Spinal cord (tissue), 10 donors: ENCODE measurements around the gene STPG2. TPM values are rescaled to one million over a fixed set of nuclear protein-coding genes. Genes with fewer than 3 reads are reported as not detected.

Experiments
- DNase-seq, 6 donors: peaks; one replicate each; pipeline versions ENCODE4 v3.0.0 to v3.0.0-alpha.2; 2013 to 2015; ENCODE audit warnings: low spot score in 6 of 6, low read depth in 4 of 6
- H3K27ac ChIP-seq: one replicate; pipeline ENCODE4 v1.5.1; 2013; ENCODE audit warnings: low read depth, low read length, control low read depth
- H3K27me3 ChIP-seq: one replicate; pipeline ENCODE4 v1.6.1; 2013; ENCODE audit warnings: low read length; ENCODE audit not compliant: control insufficient read depth, insufficient read depth
- H3K36me3 ChIP-seq: one replicate; pipeline ENCODE4 v1.6.1; 2013; ENCODE audit warnings: low read length; ENCODE audit not compliant: control insufficient read depth, insufficient read depth
- H3K4me1 ChIP-seq: one replicate; pipeline ENCODE4 v1.6.1; 2013; ENCODE audit warnings: low read length; ENCODE audit not compliant: control insufficient read depth, insufficient read depth
- H3K4me3 ChIP-seq: one replicate; pipeline ENCODE4 v1.5.1; 2013; ENCODE audit warnings: low read depth, low read length, control low read depth
- H3K9me3 ChIP-seq: one replicate; pipeline ENCODE4 v1.6.1; 2013; ENCODE audit warnings: low read length; ENCODE audit not compliant: control insufficient read depth, insufficient read depth
- WGBS: methylation state at CpG from one replicate; pipeline ENCODE4 v1.1.5; 2013; ENCODE audit warnings: missing lambda C conversion rate; ENCODE audit not compliant: insufficient coverage; 5-methylcytosine and 5-hydroxymethylcytosine counted together
- polyA plus RNA-seq, 2 donors: library from polyadenylated mRNA; unstranded; fragments of 120-200 nt; gene quantifications; one replicate each; pipeline ENCODE4 v1.2.1, GENCODE V29; 2013; ENCODE audit not compliant: insufficient read length in 2 of 2
- total RNA-seq, 2 donors: library from RNA; depleted of rRNA in 1 of 2; stranded (reverse); fragments of 120-200 nt in 1 of 2; fragments of >200 nt in 1 of 2; gene quantifications; one replicate each; pipeline versions ENCODE4 v1.2.3 to v1.2.4, GENCODE V29; 2013 to 2014
- donor health status: healthy.

The STPG2 gene
- total and polyA plus RNA-seq, 4 donors = 0.13 to 2.7 (median 0.61) TPM

DNA sequence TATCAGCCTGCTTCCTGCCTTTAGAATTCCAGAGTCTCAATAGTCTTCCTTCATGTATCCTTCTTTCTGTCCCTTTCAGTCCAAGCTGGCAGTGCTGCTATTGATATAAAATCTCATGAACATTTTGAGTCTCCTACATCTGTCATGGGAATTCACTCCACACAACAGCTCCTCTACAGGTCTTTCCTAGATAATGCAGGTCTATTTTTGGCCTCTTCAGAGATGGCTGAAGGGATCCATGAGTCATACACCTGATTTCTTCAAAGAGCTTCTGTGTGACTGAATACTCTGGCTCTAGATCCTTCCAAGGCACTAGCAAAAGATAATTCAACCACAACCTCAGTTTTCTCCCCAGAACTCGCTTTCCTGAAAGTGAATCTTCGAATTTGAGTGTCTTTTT lies 115.4 kb downstream of the STPG2 start:
- Histone ChIP-seq H3K9me3 (peaks cover 6% of the 10 kb centered on the region), H3K27ac (no peak overlapping the region), H3K36me3 (no peaks in the 10 kb centered on the region), H3K27me3 (no peaks in the 10 kb centered on the region), H3K4me1 (no peaks in the 10 kb centered on the region), H3K4me3 (no peak overlapping the region)
- DNase-seq = no peak
- WGBS = 67% methylated on average over 2 of the region's 2 CpGs

DNA sequence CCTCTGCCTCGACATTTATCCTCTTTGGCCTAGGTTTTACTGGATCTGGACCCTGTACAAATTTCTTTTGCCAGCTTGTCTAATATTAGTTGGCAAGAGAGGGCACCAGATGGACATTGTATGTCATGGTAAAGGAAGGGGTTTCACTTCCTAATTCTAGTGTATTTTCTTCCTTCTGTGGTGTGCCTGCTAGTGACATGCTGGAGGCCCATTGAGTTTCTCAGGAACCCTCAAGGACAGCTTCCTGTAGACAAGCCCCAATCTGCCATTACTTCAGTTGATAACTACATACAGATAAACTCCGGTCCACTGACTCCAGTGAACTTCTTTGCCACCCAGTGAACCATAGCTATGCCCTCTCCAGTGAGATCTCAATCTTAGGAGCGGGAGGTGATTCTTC lies 116.9 kb downstream of the STPG2 start:
- Histone ChIP-seq H3K4me1 (no peaks in the 10 kb centered on the region), H3K36me3 (no peaks in the 10 kb centered on the region), H3K27ac (no peak overlapping the region), H3K27me3 (no peaks in the 10 kb centered on the region), H3K4me3 (no peak overlapping the region), H3K9me3 (peaks cover 3% of the 10 kb centered on the region)
- WGBS = 83% methylated on average over 1 of the region's 3 CpGs
- DNase-seq = no peak

DNA sequence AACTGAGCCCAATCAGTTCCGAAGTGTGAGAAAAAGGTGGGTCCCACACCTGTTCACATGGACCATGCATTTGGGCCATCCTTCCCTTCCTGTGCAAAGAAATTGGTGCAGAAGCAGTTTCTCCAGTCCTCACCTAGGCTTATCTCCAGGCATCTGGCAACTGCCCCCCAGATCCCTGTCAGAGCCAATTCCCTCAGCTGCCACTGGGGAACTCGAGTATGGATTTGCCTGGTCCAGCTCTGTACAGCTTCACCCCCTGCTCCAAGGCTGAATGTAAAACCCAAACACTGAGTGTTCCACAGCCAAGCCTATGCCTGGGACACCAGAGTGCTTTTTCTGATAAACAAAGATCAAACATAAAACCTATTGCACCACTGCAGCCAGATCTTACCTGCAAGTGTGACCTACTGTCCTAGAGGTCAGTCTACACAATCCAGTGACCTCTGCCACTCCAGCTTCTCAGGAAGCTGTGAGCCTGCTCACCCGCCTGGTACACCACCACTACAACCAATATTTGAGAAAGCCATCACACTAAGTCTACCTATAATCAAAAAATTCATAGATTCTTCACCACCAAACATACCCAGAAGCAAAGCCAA lies 136.4 kb downstream of the STPG2 start:
- H3K27ac ChIP-seq = no peak overlapping the region
- DNase-seq = no peak
- no peaks in the 10 kb centered on the region for H3K27me3 ChIP-seq
- 83% methylated on average over 2 of the region's 3 CpGs for WGBS
- no peak overlapping the region for H3K4me3 ChIP-seq
- peaks cover 1% of the 10 kb centered on the region for H3K9me3 ChIP-seq
- H3K36me3 ChIP-seq = no peaks in the 10 kb centered on the region
- H3K4me1 ChIP-seq = no peaks in the 10 kb centered on the region

DNA sequence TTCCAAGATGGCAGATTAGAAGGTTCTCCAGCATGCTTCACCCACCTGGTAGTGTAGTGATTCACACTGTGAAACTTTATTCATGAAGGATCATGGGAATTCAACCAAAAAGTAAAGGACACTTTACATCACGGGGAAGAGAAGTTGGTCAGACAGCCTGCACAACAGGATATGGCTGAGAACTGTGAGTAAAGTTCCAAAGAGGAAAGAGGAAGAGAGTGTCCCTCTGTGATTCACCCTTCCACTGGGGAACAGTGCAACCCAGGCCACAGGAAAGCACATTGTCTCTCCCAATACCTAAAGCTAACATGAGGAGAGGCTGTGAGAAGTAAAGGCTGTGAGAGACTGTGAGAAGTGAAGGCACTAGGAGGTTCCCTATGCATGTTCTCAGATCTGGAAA lies 137.2 kb downstream of the STPG2 start:
- H3K36me3 ChIP-seq = no peaks in the 10 kb centered on the region
- DNase-seq = no peak
- no peak overlapping the region for H3K4me3 ChIP-seq
- WGBS = no CpG with 5 or more reads among the region's 1 CpG
- peaks cover 1% of the 10 kb centered on the region for H3K9me3 ChIP-seq
- H3K27ac ChIP-seq = no peak overlapping the region
- H3K4me1 ChIP-seq = no peaks in the 10 kb centered on the region
- H3K27me3 ChIP-seq = no peaks in the 10 kb centered on the region

DNA sequence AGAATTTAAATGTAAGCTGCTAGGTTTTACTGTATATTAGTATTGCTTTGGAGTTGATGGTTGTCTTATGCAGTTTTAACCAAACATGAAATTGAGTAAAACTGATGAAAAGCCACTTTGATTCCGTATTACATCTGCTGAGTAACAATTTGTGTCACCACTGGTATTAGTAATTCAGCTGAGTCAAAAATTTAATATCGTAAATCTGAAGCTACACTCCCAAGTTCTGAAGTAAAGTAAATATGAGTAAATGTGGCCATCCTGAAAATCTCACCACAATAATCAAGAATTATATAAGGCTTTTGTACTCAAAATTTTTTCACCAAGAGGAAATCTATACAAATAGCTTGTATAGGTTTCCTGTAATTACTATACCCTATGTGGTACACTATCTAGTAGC lies 142.3 kb downstream of the STPG2 start:
- no peaks in the 10 kb centered on the region for H3K27me3 ChIP-seq
- WGBS = no CpG with 5 or more reads among the region's 2 CpGs
- H3K4me1 ChIP-seq = no peaks in the 10 kb centered on the region
- H3K27ac ChIP-seq = no peak overlapping the region
- H3K36me3 ChIP-seq = no peaks in the 10 kb centered on the region
- DNase-seq = no peak
- no peak overlapping the region for H3K4me3 ChIP-seq
- H3K9me3 ChIP-seq = no peaks in the 10 kb centered on the region

DNA sequence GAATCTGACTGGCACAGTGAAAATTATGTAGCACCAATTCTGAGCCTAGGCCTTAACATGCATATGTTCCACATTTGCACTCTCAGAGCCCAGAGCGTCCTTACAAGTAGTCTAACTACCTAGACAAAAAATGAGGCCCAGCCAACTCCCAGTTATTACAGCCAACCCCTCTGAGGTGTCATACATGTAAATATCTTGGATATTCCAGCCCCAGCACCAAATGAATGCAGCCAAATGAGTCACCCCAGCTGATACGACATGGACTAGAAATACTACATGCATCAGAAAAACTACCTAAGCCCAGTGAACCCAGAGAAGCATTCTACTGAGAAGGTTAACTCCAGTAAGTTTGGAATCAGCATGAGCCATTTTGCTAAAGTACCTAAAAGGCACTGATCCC lies 145.1 kb downstream of the STPG2 start:
- Histone ChIP-seq H3K36me3 (no peaks in the 10 kb centered on the region), H3K27ac (no peak overlapping the region), H3K27me3 (no peaks in the 10 kb centered on the region), H3K9me3 (no peaks in the 10 kb centered on the region), H3K4me1 (no peaks in the 10 kb centered on the region), H3K4me3 (no peak overlapping the region)
- WGBS = 100% methylated on average over 2 of the region's 2 CpGs
- no peak for DNase-seq

DNA sequence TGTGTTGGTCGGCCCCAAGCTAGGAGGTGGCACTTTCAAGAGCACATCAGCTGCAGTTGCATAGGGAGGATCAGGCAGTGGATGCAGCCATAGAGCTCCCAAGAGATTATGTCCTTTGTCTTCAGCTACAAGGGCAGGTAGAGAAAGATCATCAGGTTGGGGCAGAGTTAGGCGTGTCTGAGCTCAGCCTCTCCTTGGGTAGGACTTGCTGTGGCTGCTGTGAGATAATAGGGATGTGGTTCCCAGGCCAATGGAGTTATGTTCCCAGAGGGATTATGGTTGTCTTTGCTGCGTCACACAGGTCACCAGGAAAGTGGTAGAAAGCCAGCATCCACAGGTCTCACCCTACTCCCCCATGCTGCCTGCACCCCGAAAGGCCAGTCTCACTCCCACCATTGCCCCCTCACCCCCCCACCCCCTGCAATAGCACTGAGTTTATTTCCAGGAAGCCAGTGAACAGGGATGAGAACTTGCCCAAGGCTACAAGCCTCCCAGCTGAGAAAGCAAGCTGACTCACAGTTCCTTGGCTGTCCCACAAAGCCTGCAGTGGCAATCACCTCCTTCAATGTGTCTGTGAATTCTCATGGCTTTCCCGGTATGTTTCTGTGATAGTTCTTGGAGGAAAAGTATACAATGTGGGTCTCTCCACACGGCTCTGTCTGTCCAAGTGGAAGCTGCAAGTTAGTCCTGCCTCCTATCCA lies 148.4 kb downstream of the STPG2 start:
- no peaks in the 10 kb centered on the region for H3K36me3 ChIP-seq
- H3K4me1 ChIP-seq = no peaks in the 10 kb centered on the region
- WGBS = 93% methylated on average over 3 of the region's 6 CpGs
- H3K27me3 ChIP-seq = no peaks in the 10 kb centered on the region
- H3K4me3 ChIP-seq = no peak overlapping the region
- peaks cover 3% of the 10 kb centered on the region for H3K9me3 ChIP-seq
- no peak for DNase-seq
- H3K27ac ChIP-seq = no peak overlapping the region

DNA sequence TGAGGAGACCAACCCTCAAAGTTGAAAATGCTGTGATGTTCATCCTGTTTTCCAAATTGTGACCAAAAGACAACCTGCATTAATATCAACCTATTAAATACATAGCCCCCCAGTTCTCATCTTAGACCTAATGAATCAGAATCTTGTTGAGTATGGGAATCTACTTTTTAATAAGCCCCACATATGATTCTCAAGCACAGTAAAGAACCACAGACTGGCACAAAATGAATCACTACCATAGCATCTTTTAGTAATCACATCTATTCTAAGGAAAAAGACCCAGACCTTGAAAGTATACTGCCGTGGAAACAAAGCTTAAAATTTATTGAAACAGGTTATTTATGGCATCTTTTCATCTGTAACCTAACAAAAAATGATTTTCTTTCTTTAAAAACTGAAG lies 152.9 kb downstream of the STPG2 start:
- Histone ChIP-seq H3K4me3 (no peak overlapping the region), H3K27me3 (no peaks in the 10 kb centered on the region), H3K27ac (no peak overlapping the region), H3K36me3 (no peaks in the 10 kb centered on the region), H3K9me3 (peaks cover 3% of the 10 kb centered on the region), H3K4me1 (no peaks in the 10 kb centered on the region)
- DNase-seq = no peak
- no CpG with 5 or more reads among the region's 1 CpG for WGBS

DNA sequence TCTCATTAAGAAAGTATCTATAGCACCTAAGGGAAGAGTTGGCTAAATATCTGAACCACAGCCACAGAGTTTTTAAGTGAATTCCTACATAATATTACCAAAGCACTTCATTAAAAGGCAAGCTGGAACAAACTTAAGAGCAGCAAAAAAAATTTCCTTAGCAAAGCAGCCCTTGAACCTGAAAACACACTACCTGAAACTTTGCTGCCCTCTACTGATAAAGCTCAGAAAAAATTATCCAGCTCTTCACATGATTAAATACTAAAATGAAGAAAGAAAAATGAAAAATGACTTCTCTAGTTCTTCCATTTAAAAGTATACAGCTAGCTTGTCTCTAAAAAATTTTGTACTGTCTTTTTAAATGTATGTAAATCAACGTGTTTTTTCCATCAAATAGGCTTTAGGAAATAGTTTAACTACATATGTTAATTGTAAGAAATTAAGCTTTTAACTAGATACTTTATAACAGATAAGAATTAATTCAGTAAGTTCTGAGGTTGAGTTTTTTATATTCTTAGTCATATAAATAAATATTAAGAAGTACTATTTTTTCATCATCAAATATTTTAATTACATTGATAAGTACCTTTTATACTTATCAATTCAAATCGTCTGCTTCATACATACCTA lies 156.1 kb downstream of the STPG2 start:
- peak; percentile 15 to 90 (median 28) for DNase-seq
- H3K27ac ChIP-seq = no peak overlapping the region
- H3K36me3 ChIP-seq = no peaks in the 10 kb centered on the region
- H3K4me3 ChIP-seq = no peak overlapping the region
- H3K4me1 ChIP-seq = no peaks in the 10 kb centered on the region
- no peaks in the 10 kb centered on the region for H3K9me3 ChIP-seq
- no peaks in the 10 kb centered on the region for H3K27me3 ChIP-seq
- WGBS = no CpG with 5 or more reads among the region's 2 CpGs
